Left ventricle myocardium inferior (tissue), 1 donor: ENCODE data around the gene EMP2. TPM values are rescaled to one million over a fixed set of nuclear protein-coding genes. Genes with fewer than 3 reads are reported as not detected.
"Not testable (repeated sequence)": the region's sequence is repeated elsewhere in the genome, so short reads cannot be mapped to it uniquely, and the experiment has no call there.

Experiments
- DNase-seq: peaks from one replicate; pipeline ENCODE4 v3.0.0-alpha.2; 2020
- H3K27ac ChIP-seq: fragments of 200-600 bp; replicated peaks from 2 replicates; pipeline ENCODE4 v1.8.0; 2021
- H3K27me3 ChIP-seq: fragments of 200-600 bp; 2 replicates; pipeline ENCODE4 v1.8.0; 2021; ENCODE audit warnings: low read depth
- H3K36me3 ChIP-seq: fragments of 200-600 bp; 2 replicates; pipeline ENCODE4 v1.8.0; 2021
- H3K4me1 ChIP-seq: fragments of 200-600 bp; 2 replicates; pipeline ENCODE4 v1.8.0; 2021
- H3K4me3 ChIP-seq: fragments of 200-600 bp; 2 replicates; pipeline ENCODE4 v1.8.0; 2021; ENCODE audit warnings: mild to moderate bottlenecking, moderate library complexity
- H3K9me3 ChIP-seq: fragments of 200-600 bp; replicated peaks from 2 replicates; pipeline ENCODE4 v1.8.0; 2021
- CTCF ChIP-seq: fragments of 200-600 bp; IDR thresholded peaks from 2 replicates; pipeline ENCODE4 v1.8.0; 2021; ENCODE audit warnings: antibody characterized with exemption, mild to moderate bottlenecking, borderline replicate concordance
- intact Hi-C: fragments of 100-400 bp; cut with micrococcal nuclease; formaldehyde crosslinking; loops from one replicate; pipeline ENCODE4 v1.11.0; 2022
- total RNA-seq: library from RNA; stranded (reverse); fragmentation: NEBNext Ultra II Directional; extraction: Animal tissue kit (Norgen Biotek cat#: 25700); gene quantifications from one replicate; pipeline ENCODE4 v1.2.1, GENCODE V29; 2021
- donor health status: DM: no; HTN: yes; CAD: no; lungs with severe emphysema.

Gene EMP2
- total RNA-seq, 1 donor from 2014 or later: 60.5 TPM

DNA sequence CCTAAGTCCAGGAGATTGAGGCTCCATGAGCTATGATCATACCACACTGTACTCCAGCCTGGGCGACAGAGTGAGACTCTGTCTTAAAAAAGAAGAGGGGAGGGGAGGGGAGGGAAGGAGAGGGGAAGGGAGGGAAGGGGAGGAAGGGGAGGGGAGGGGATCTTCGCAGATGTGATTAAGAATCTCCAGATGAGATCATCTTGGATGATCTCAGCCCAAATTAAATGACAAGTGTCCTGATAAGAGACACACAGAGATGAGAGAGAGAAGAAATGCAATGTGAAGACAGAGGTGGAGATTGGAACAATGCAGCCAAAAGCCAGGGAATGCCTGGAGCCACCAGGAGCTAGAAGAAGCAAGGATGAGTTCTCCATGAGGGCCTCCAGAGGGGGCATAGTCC lies 70.1 kb downstream of the EMP2 start:
- no peak overlapping the region for H3K4me3 ChIP-seq
- no peak for DNase-seq
- intact Hi-C loops: loop anchor here (5.0 kb wide), 2 partner anchors 198 to 227 kb away; no protein-coding TSS in a partner anchor
- H3K27me3 ChIP-seq: no peaks in the 10 kb centered on the region
- H3K27ac ChIP-seq: no peak overlapping the region
- H3K9me3 ChIP-seq: no peaks in the 10 kb centered on the region
- peaks cover 18% of the 10 kb centered on the region for H3K4me1 ChIP-seq
- no peak for TF ChIP-seq CTCF
- H3K36me3 ChIP-seq: peaks cover 21% of the 10 kb centered on the region

GRCh38 chr16:10509534-10510025 lies 70.8 kb downstream of the EMP2 start:
- intact Hi-C loops: loop anchor here (5.0 kb wide), 3 partner anchors 197 to 252 kb away; no protein-coding TSS in a partner anchor
- Histone ChIP-seq H3K9me3 (no peaks in the 10 kb centered on the region), H3K27ac (no peak overlapping the region), H3K4me1 (peaks cover 11% of the 10 kb centered on the region), H3K27me3 (no peaks in the 10 kb centered on the region), H3K36me3 (peaks cover 21% of the 10 kb centered on the region), H3K4me3 (no peak overlapping the region)
- no peak for DNase-seq
- peak; percentile 87 for TF ChIP-seq CTCF

DNA sequence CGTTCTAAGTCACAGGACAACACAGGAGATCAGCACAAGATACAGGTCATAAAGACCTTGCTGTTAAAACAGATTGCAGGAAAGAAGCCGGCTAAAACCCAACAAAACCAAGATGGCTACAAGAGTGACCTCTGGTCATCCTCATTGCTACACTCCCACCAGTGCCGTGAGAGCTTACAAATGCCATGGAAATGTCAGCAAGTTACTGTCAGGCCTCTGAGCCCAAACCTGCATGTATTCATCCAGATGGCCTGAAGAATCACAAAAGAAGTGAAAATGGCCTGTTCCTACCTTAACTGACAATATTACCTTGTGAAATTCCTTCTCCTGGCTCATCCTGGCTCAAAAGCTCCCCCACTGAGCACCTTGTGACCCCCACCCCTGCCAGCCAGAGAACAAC lies 75.1 kb downstream of the EMP2 start:
- intact Hi-C loops: loop anchor here (5.0 kb wide), 1 partner anchor 248 kb away; no protein-coding TSS in a partner anchor
- DNase-seq, H3K4me1 ChIP-seq, H3K27me3 ChIP-seq, H3K9me3 ChIP-seq, H3K4me3 ChIP-seq: not testable (repeated sequence)
- Histone ChIP-seq H3K27ac (peak overlapping the region; percentile 54), H3K36me3 (peaks cover 25% of the 10 kb centered on the region)

- H3K36me3 ChIP-seq: peaks cover 25% of the 10 kb centered on the region
- TF ChIP-seq CTCF: no peak
- no peaks in the 10 kb centered on the region for H3K9me3 ChIP-seq
- no peaks in the 10 kb centered on the region for H3K27me3 ChIP-seq
- peak overlapping the region; percentile 54 for H3K27ac ChIP-seq
- no peaks in the 10 kb centered on the region for H3K4me1 ChIP-seq
- intact Hi-C loops: no loop called here
- no peak for DNase-seq
- no peak overlapping the region for H3K4me3 ChIP-seq
Observed at GRCh38 chr16:10504404-10504885, 76.0 kb downstream of the EMP2 start.

DNA sequence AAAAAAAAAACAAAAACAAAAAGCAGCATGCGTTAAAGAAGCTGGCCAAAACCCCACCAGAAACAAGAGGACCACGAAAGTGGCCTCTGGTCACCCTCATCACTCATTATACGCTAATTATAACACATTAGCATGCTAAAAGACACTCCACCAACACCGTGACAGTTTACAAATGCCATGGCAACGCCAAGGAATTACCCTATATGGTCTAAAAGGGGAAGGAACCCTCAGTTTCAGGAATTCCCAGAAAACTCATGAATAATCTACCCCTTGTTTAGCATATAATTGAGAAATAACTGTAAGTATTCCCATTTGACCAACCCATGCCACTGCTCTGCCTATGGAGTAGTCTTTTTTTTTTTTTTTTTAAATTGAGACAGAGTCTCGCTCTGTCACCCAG lies 77.6 kb downstream of the EMP2 start:
- no peak for TF ChIP-seq CTCF
- H3K27me3 ChIP-seq: no peaks in the 10 kb centered on the region
- no peak for DNase-seq
- no peaks in the 10 kb centered on the region for H3K9me3 ChIP-seq
- H3K4me3 ChIP-seq: no peak overlapping the region
- no peak overlapping the region for H3K27ac ChIP-seq
- peaks cover 13% of the 10 kb centered on the region for H3K36me3 ChIP-seq
- intact Hi-C loops: no loop called here
- no peaks in the 10 kb centered on the region for H3K4me1 ChIP-seq

DNA sequence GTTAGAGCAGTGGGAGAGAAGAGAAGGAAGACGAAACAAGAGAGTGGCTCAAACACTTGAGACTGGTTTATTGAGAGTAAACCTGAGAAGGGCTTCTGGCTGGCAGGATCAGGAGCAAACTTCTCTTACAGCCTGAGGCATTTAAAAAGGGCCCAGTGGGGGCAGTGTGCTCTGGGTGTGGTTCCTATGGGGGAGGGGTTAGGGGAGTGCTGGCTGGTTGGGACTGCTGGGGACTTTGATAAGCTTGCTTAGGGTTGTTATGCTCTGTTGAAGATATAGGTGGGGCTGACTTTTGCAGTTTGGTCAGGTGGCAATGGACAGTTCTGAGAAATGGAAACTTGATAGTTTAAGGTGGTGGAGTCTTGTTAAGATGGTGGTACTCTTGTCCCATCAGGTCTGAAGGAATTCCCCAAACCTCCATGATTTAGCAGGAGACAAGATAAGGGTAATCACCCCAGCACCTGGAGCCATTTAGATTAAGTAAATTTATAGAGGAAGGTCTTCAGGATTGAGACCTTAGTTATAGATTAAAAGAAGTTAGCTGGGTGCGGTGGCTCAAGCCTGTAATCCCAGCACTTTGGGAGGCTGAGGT lies 79.3 kb downstream of the EMP2 start:
- Histone ChIP-seq H3K36me3 (peaks cover 4% of the 10 kb centered on the region), H3K9me3 (no peaks in the 10 kb centered on the region), H3K4me1 (no peaks in the 10 kb centered on the region), H3K27me3 (no peaks in the 10 kb centered on the region), H3K27ac (no peak overlapping the region), H3K4me3 (no peak overlapping the region)
- intact Hi-C loops: no loop called here
- no peak for TF ChIP-seq CTCF
- no peak for DNase-seq
